Breast epithelium (tissue), 3 donors: ENCODE data around the gene ZNF318.

Experiments
- POLR2AphosphoS5 ChIP-seq, 3 donors: sonication (generic); formaldehyde crosslinking; IDR thresholded peaks; one replicate each; pipeline ENCODE4 v1.6.1; 2017; ENCODE audit warnings: antibody characterized with exemption in 3 of 3
- TF ChIP-seq, protein P1 (sequence below), 3 donors: fragments of 450-650 bp; IDR thresholded peaks; one replicate each; pipeline ENCODE4 v1.5.1; 2016 to 2017; ENCODE audit warnings: antibody characterized with exemption in 3 of 3, mild to moderate bottlenecking in 3 of 3, moderate library complexity in 3 of 3

DNA sequence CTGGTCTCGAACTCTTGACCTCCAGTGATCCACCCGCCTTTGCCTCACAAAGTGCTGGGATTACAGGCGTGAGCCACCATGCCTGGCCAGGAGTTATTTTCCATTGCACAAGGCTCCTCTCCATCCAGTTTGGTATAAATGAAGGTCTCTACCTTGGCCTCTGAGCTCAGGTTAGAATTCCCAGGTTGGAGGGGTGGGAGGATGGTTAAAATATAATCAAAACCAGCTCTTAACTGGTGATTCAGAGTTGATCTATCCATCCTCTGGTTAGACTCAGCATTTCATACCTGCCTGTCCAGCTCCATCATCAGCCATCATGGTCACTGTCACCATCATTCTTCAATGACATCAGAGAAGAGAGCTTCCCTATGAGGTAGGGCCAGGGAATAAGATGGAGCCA is 74.0 kb downstream of the ZNF318 start:
- TF ChIP-seq, protein P1, sequence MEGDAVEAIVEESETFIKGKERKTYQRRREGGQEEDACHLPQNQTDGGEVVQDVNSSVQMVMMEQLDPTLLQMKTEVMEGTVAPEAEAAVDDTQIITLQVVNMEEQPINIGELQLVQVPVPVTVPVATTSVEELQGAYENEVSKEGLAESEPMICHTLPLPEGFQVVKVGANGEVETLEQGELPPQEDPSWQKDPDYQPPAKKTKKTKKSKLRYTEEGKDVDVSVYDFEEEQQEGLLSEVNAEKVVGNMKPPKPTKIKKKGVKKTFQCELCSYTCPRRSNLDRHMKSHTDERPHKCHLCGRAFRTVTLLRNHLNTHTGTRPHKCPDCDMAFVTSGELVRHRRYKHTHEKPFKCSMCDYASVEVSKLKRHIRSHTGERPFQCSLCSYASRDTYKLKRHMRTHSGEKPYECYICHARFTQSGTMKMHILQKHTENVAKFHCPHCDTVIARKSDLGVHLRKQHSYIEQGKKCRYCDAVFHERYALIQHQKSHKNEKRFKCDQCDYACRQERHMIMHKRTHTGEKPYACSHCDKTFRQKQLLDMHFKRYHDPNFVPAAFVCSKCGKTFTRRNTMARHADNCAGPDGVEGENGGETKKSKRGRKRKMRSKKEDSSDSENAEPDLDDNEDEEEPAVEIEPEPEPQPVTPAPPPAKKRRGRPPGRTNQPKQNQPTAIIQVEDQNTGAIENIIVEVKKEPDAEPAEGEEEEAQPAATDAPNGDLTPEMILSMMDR (IDR thresholded peaks at IDR 0.05), result no peak
- TF ChIP-seq POLR2AphosphoS5 (IDR thresholded peaks at IDR 0.05), result no peak
